ENCODE results near the gene DMRT1.

Gene DMRT1

GRCh38 chr9:852539-852938 lies 11.0 kb downstream of the DMRT1 start (continued):
- TF ChIP-seq ZBTB10 (tag by site-specific recombination; IDR thresholded peaks at IDR 0.05) (no peak), ZNF658 (tag by site-specific recombination; IDR thresholded peaks at IDR 0.05) (no peak), ZNF391 (tag by site-specific recombination; IDR thresholded peaks at IDR 0.05; ENCODE audit: borderline replicate concordance, low read depth) (no peak), MEIS1 (CRISPR knock-in tag; IDR thresholded peaks at IDR 0.05; ENCODE audit: borderline replicate concordance) (no peak), ZNF704 (tag by site-specific recombination; IDR thresholded peaks at IDR 0.05) (no peak), TCF7L2 (IDR thresholded peaks at IDR 0.05; ENCODE audit: borderline replicate concordance, low read depth, low read length) (no peak), BCL11B (tag by site-specific recombination; IDR thresholded peaks at IDR 0.05; ENCODE audit: low read depth) (no peak), ZBTB21 (tag by site-specific recombination; IDR thresholded peaks at IDR 0.05) (no peak), PRDM6 (tag by site-specific recombination; IDR thresholded peaks at IDR 0.05) (no peak)

GRCh38 chr9:859251-859650 lies 17.8 kb downstream of the DMRT1 start:
- TF ChIP-seq ZSCAN5A (tag by site-specific recombination; IDR thresholded peaks at IDR 0.05) (no peak), HOXA7 (CRISPR knock-in tag; IDR thresholded peaks at IDR 0.05; ENCODE audit: borderline replicate concordance) (no peak), ZNF664 (tag by site-specific recombination; IDR thresholded peaks at IDR 0.05) (no peak), KLF16 (tag by site-specific recombination; IDR thresholded peaks at IDR 0.05) (no peak), ZNF280C (tag by site-specific recombination; IDR thresholded peaks at IDR 0.05) (no peak), YY2 (tag by site-specific recombination; IDR thresholded peaks at IDR 0.05) (no peak), ZNF701 (tag by site-specific recombination; IDR thresholded peaks at IDR 0.05) (no peak), ZNF768 (tag by site-specific recombination; IDR thresholded peaks at IDR 0.05) (no peak), IKZF3 (tag by site-specific recombination; IDR thresholded peaks at IDR 0.05) (no peak), ZNF548 (tag by site-specific recombination; IDR thresholded peaks at IDR 0.05) (no peak), ZNF214 (tag by site-specific recombination; IDR thresholded peaks at IDR 0.05; ENCODE audit: borderline replicate concordance) (no peak), ZNF404 (tag by site-specific recombination; IDR thresholded peaks at IDR 0.05) (no peak), ZNF211 (tag by site-specific recombination; IDR thresholded peaks at IDR 0.05; ENCODE audit: low read depth) (no peak), ZNF114 (tag by site-specific recombination; IDR thresholded peaks at IDR 0.05) (no peak), ZNF544 (tag by site-specific recombination; IDR thresholded peaks at IDR 0.05) (no peak), ZNF341 (tag by site-specific recombination; IDR thresholded peaks at IDR 0.05; ENCODE audit: low read depth) (no peak), TCF7L2 (IDR thresholded peaks at IDR 0.05; ENCODE audit: borderline replicate concordance, low read depth, low read length) (no peak), ZNF830 (tag by site-specific recombination; IDR thresholded peaks at IDR 0.05; ENCODE audit: low read depth) (no peak), ZNF112 (tag by site-specific recombination; IDR thresholded peaks at IDR 0.05) (no peak)
- POLR2A ChIA-PET = no interaction called here
- no peaks in the 10 kb centered on the region for H3K9me3 ChIP-seq (ENCODE audit: control insufficient read depth, insufficient read depth, low read depth, low read length)
- H3K36me3 ChIP-seq (ENCODE audit: control insufficient read depth in 2 of 2, insufficient read depth in 1 of 2, low read length in 2 of 2) = no peaks in the 10 kb centered on the region
- H3K27ac ChIP-seq (ENCODE audit: extremely low read depth, low read depth, low read length) = no peak overlapping the region
- CTCF ChIA-PET = no interaction called here
- H3K4me1 ChIP-seq (ENCODE audit: control insufficient read depth, insufficient read depth, low read length) = no peaks in the 10 kb centered on the region
- H3K4me3 ChIP-seq (ENCODE audit: low read depth, low read length) = no peak overlapping the region

Data from HEK293 (cell line).